Kidney capillary endothelial cell (primary cell): Measurements from ENCODE around the gene RAB43.

Experiments
- DNase-seq: peaks from one replicate; pipeline ENCODE4 v3.0.0-alpha.2; 2018; ENCODE audit warnings: low spot score

RAB43 gene

GRCh38 chr3:129061023-129061887, 60.3 kb downstream of the RAB43 start:
- DNase-seq = no peak

GRCh38 chr3:129060276-129061022, 61.2 kb downstream of the RAB43 start, which contains the start of gene GP9:
Gene GP9, plus strand, starts transcription at chr3:129060779. Its CDS starts 961 bp downstream, at chr3:129061740.
- DNase-seq = no peak

- DNase-seq = no peak
Measured at GRCh38 chr3:129059311-129059958, 62.2 kb downstream of the RAB43 start.

- DNase-seq = no peak
Measured at GRCh38 chr3:129058441-129059200, 63.0 kb downstream of the RAB43 start.

GRCh38 chr3:129057249-129057648, 64.4 kb downstream of the RAB43 start:
- DNase-seq = no peak

GRCh38 chr3:129056451-129057173, 65.0 kb downstream of the RAB43 start:
- DNase-seq = no peak

GRCh38 chr3:129054605-129055104, 66.9 kb downstream of the RAB43 start:
- DNase-seq = no peak

GRCh38 chr3:129052675-129053074, 68.9 kb downstream of the RAB43 start:
- no peak for DNase-seq

- no peak for DNase-seq
Measured at GRCh38 chr3:129051871-129052340, 69.7 kb downstream of the RAB43 start.

GRCh38 chr3:129050556-129051295, 70.9 kb downstream of the RAB43 start:
- no peak for DNase-seq

GRCh38 chr3:129047553-129047839, 74.1 kb downstream of the RAB43 start:
- DNase-seq = no peak

- no peak for DNase-seq
Measured at GRCh38 chr3:129046732-129047552, 74.7 kb downstream of the RAB43 start.

- DNase-seq = no peak
Measured at GRCh38 chr3:129046037-129046731, 75.4 kb downstream of the RAB43 start.

- no peak for DNase-seq
Measured at GRCh38 chr3:129045675-129046036, 75.9 kb downstream of the RAB43 start.

- no peak for DNase-seq
Measured at GRCh38 chr3:129040579-129041300, 80.9 kb downstream of the RAB43 start.

GRCh38 chr3:129040039-129040336, 81.6 kb downstream of the RAB43 start:
- no peak for DNase-seq

- no peak for DNase-seq
Measured at GRCh38 chr3:129039271-129040038, 82.1 kb downstream of the RAB43 start.
